Activated CD4-positive, alpha-beta T cell treated with anti-CD3 and anti-CD28 coated beads, Interleukin-10, Interleukin-2, amounts not matched to agents 100 ng/mL and 50 ng/mL, durations not matched to agents 16 hours and 8 hours (primary cell): ENCODE measurements around the gene PCDHGA3.
"Not testable (repeated sequence)": the region's sequence is repeated elsewhere in the genome, so short reads cannot be mapped to it uniquely, and the experiment has no call there.

ENCODE experiments used
- DNase-seq: peaks from one replicate; pipeline ENCODE4 v3.0.0-alpha.2; 2020

The PCDHGA3 gene

DNA sequence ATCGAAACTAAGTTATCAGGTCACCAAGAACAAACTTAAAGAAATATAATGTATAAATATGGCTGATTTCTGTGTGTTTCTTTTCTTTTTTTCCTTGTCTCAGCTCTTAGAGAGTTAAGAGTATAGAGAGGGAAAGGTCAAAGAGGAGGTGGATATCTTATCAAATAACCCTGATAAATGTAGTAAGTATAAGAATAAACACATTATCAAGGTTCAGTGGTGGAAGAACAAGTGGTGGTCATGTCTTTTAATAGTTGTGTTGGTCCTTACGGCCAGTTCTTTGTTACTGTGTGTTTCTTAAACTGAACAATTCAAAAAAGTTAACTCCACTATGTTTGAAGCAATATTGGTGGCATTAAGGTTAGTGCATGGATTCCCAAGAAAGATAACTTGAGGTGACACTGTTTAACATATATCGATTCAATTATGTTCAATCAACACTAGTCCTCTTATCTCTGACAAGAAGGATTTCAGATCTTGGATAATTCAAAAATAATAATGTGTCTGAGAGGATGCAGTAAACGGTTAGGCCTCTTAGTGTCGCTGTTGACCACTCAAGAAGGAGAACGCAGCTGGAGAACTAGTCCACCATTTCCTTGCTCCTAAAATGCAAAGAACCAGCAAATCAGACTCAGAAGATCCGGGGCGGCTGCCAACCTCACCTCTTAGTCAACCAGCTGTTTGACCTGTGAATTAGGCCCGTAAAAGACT, at the start of gene PCDHGA3:
TSS of gene PCDHGA3 (plus strand) at position 588 of the 711 bp plus-strand sequence. CDS start 205 bp downstream, outside the sequence.
- peak; percentile 25 for DNase-seq

- no peak for DNase-seq
These were observed 45.3 kb upstream of the PCDHGA3 start for GRCh38 chr5:141298376-141298775.

- no peak for DNase-seq
These were observed 39.9 kb upstream of the PCDHGA3 start, which contains the start of gene SLC25A2 for GRCh38 chr5:141303756-141304155. Gene SLC25A2, minus strand, starts transcription at chr5:141304049. Its CDS starts 184 bp downstream, at chr5:141303865.

DNA sequence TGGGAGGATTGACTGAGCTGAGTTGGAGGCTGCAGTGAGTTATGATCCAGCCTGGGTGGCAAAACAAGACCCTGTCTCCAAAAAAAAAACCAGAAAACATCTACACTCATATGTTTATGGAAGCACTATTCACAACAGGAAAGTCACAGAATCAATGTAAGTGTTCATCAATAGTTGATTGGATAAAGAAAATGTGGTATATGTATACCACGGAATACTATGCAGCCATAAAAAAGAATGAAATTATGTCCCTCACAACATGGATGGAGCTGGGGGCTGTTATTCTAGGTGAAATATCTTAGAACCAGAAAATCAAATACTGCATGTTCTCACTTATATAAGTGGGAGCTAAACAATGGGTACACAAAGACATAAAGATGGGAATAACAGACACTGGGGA, 37.0 kb upstream of the PCDHGA3 start:
- DNase-seq: no peak

DNA sequence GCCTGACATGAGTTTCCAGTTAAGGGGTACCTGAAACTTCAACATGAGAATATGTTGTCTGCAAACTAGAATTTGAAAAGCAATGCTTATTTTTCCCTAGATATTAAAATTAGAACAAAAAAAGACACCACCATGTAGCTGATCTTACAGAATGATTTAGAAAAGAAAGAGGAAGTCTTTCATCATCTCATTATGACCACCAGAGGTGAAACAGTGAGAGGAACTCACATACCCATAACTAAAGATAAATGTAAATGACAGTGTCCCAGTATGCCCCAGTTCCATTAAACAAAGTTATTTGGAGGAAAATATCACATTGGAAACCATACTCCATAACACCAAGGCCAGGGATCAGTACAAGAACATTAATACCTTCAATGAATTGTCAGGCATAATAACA, 29.9 kb upstream of the PCDHGA3 start:
- no peak for DNase-seq

DNA sequence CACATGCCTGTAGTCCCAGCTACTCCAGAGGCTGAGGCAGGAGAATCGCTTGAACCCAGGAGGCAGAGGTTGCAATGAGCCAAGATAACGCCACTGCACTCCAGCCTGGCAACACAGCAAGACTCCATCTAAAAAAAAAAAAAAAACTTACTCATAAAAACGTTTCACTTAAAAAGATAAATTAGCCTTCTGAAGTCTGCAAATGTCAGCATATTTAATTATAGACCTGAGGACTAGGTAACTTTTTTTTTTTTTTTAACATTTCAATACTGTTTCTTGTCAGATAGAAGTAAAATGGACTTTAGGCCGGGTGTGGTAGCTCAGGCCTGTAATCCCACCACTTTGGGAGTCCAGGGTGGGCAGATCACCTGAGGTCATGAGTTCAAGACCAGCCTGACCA, 26.7 kb upstream of the PCDHGA3 start:
- DNase-seq: not testable (repeated sequence)

GRCh38 chr5:141319202-141319601, 24.4 kb upstream of the PCDHGA3 start:
- no peak for DNase-seq

DNA sequence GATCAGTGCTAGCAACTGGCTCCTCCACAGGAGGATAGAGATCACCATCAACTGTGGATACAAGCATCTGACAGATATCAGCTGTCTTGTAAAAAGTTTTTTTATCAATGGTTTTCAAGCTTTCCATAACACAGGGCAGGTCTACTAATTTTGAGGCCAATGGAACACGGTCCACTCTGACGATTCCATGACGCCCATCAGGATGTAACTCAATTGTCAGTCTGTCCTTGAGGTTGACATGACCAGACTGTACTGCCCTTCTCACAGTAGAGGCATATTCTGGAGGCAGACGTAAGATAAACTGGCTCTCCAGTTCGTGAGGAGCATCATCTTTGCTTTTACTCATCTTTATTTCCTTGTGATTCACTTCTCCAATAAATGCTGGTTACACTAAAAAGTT, 23.9 kb upstream of the PCDHGA3 start:
- DNase-seq: no peak

- peak; percentile 95 for DNase-seq
These were observed 23.1 kb upstream of the PCDHGA3 start, which contains the start of gene TAF7 for GRCh38 chr5:141320225-141321169. Gene TAF7, minus strand, starts transcription at chr5:141320784. Its CDS starts 740 bp downstream, at chr5:141320044.

DNA sequence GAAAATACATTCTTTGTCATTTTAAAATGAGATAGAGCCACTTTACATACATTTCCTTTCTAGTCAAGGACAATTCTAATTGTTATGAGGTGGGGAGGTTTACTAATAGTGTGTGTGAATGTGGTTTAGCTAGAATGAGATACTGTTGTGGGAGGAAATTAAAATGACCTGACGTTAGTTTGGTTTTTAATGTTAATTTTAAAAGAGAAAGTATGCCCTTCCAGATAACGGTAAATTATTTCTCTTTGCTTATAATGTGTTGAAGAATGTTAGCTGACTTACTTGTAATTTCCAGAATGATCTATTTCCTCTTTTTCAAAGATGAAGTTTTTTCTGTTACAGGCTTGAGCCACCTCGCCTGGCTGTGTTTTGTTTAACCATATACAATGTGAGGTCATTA, 21.4 kb upstream of the PCDHGA3 start:
- DNase-seq: no peak

GRCh38 chr5:141326088-141326854, 17.4 kb upstream of the PCDHGA3 start:
- DNase-seq: peak; percentile 66

GRCh38 chr5:141328231-141328630, 15.4 kb upstream of the PCDHGA3 start:
- DNase-seq: no peak

- DNase-seq: peak; percentile 16
These were observed 13.1 kb upstream of the PCDHGA3 start, which contains the start of gene PCDHGA1 for GRCh38 chr5:141330299-141331080. Gene PCDHGA1, plus strand, starts transcription at chr5:141330514.

GRCh38 chr5:141332571-141332970, 11.1 kb upstream of the PCDHGA3 start:
- DNase-seq: not testable (repeated sequence)

- DNase-seq: peak; percentile 8
These were observed 4.9 kb upstream of the PCDHGA3 start, which contains the start of gene PCDHGA2 for GRCh38 chr5:141338538-141339306. Gene PCDHGA2, plus strand, starts transcription at chr5:141338760.

DNA sequence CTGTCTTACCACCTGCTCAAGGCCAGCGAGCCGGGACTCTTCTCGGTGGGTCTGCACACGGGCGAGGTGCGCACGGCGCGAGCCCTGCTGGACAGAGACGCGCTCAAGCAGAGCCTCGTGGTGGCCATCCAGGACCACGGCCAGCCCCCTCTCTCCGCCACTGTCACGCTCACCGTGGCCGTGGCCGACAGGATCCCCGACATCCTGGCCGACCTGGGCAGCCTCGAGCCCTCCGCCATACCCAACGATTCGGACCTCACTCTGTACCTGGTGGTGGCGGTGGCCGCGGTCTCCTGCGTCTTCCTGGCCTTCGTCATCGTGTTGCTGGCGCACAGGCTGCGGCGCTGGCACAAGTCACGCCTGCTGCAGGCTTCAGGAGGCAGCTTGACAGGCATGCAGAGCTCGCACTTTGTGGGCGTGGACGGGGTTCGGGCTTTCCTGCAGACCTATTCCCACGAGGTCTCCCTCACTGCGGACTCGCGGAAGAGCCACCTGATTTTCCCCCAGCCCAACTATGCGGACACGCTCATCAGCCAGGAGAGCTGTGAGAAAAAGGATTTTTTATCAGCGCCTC, 2.8 kb upstream of the PCDHGA3 start:
- not testable (repeated sequence) for DNase-seq

DNA sequence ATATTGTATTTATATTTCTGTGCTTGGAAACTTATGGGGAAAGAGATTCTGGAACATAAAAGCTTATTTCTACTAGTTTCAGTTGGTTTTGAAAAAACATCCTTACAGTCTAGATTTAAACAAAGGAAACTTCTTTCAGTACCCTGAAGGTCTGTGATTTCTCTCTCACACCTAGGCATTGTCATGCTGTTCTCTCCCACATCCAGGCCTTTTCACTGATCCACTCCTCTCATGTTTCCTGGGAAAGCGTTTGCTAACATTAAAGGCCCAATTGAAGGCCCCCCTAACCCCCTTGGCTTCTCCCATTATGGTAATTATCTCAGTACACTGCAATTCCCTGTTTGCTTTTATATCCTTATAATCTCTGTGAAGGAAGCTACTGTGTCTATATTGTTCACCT, 856 bp upstream of the PCDHGA3 start:
- DNase-seq: no peak

DNA sequence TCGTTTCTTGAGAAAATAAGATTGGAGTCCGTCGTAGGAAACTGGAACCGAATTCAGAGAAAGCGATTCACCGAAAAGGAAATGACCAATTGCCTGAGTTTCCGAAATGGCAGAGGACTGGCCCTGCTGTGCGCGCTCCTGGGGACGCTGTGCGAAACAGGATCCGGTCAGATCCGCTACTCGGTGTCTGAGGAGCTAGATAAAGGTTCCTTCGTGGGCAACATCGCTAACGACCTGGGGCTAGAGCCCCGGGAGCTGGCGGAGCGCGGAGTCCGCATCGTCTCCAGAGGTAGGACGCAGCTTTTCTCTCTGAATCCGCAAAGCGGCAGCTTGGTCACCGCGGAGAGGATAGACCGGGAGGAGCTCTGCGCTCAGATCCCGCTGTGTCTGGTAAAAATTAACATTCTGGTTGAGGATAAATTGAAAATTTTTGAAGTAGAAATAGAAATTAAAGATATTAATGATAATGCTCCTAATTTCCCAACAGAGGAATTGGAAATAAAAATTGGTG, 379 bp downstream of the PCDHGA3 start:
- DNase-seq: no peak

GRCh38 chr5:141345327-141345726, 1.7 kb downstream of the PCDHGA3 start:
- DNase-seq: no peak

- DNase-seq: not testable (repeated sequence)
These were observed 2.4 kb downstream of the PCDHGA3 start for GRCh38 chr5:141346017-141346416.
